ENCODE data around the gene FUT9.

FUT9 gene

GRCh38 chr6:96014846-96015517, 792 bp upstream of the FUT9 start:
- peak overlapping the region; percentile 51 for H3K4me3 ChIP-seq (ENCODE audit: low read length)
- peaks cover 4% of the 10 kb centered on the region for H3K27me3 ChIP-seq (ENCODE audit: control insufficient read depth, insufficient read depth, low read length)
- H3K9ac ChIP-seq (ENCODE audit: low read length): no peak overlapping the region
- no peaks in the 10 kb centered on the region for H3K4me1 ChIP-seq (ENCODE audit: control insufficient read depth, insufficient read depth, low read length)
- no peaks in the 10 kb centered on the region for H3K36me3 ChIP-seq (ENCODE audit: control insufficient read depth, insufficient read depth, low read length)
- no peak overlapping the region for H3K27ac ChIP-seq (ENCODE audit: low read depth, low read length)

GRCh38 chr6:96016334-96017069, 728 bp downstream of the FUT9 start:
- Histone ChIP-seq H3K9ac (ENCODE audit: low read length) (no peak overlapping the region), H3K27me3 (ENCODE audit: control insufficient read depth, insufficient read depth, low read length) (peaks cover 4% of the 10 kb centered on the region), H3K4me3 (ENCODE audit: low read length) (peak overlapping the region; percentile 51), H3K4me1 (ENCODE audit: control insufficient read depth, insufficient read depth, low read length) (no peaks in the 10 kb centered on the region), H3K27ac (ENCODE audit: low read depth, low read length) (no peak overlapping the region), H3K36me3 (ENCODE audit: control insufficient read depth, insufficient read depth, low read length) (no peaks in the 10 kb centered on the region)

DNA sequence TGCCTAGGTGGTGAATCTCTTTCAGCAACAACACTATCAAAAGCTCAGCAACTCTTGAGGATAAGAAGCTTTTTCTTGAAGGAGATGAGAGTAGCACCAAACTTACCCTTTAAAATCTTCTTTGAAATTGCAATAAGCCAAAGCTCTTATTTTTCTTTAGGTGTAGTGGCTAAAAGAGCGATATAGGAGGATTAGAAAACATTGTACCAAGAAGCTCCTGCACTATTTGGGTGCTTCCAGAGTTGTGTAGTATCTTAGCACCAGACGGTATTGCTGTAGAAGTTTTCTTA, 1.2 kb downstream of the FUT9 start:
- Histone ChIP-seq H3K4me3 (ENCODE audit: low read length) (no peak overlapping the region), H3K9ac (ENCODE audit: low read length) (no peak overlapping the region), H3K27ac (ENCODE audit: low read depth, low read length) (no peak overlapping the region), H3K27me3 (ENCODE audit: control insufficient read depth, insufficient read depth, low read length) (peaks cover 4% of the 10 kb centered on the region), H3K4me1 (ENCODE audit: control insufficient read depth, insufficient read depth, low read length) (no peaks in the 10 kb centered on the region), H3K36me3 (ENCODE audit: control insufficient read depth, insufficient read depth, low read length) (no peaks in the 10 kb centered on the region)

GRCh38 chr6:96022225-96022624, 6.5 kb downstream of the FUT9 start:
- no peaks in the 10 kb centered on the region for H3K36me3 ChIP-seq (ENCODE audit: control insufficient read depth, insufficient read depth, low read length)
- no peaks in the 10 kb centered on the region for H3K27me3 ChIP-seq (ENCODE audit: control insufficient read depth, insufficient read depth, low read length)
- no peak overlapping the region for H3K4me3 ChIP-seq (ENCODE audit: low read length)
- H3K27ac ChIP-seq (ENCODE audit: low read depth, low read length): no peak overlapping the region
- H3K4me1 ChIP-seq (ENCODE audit: control insufficient read depth, insufficient read depth, low read length): no peaks in the 10 kb centered on the region
- no peak overlapping the region for H3K9ac ChIP-seq (ENCODE audit: low read length)

GRCh38 chr6:96032661-96033060, 16.9 kb downstream of the FUT9 start:
- Histone ChIP-seq H3K27ac (ENCODE audit: low read depth, low read length) (no peak overlapping the region), H3K27me3 (ENCODE audit: control insufficient read depth, insufficient read depth, low read length) (no peaks in the 10 kb centered on the region), H3K9ac (ENCODE audit: low read length) (no peak overlapping the region)

DNA sequence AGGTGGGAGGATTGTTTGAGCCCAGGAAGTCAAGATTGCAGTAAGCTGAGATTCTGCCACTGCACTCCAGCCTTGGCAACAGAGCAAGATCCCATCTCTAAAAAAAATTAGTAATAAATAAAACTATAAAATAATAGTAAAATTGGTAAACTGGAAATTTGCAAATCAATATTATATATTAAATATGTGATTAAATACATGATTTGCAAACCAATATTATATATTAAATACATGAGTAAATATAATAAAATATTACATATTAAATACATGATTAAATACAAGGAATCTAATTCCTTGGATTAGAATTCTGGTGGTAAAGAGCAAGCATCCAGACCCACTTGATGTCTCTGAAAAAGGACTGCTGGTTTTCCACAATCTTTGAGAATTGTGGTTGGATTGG, 35.8 kb downstream of the FUT9 start:
- Histone ChIP-seq H3K27me3 (ENCODE audit: control insufficient read depth, insufficient read depth, low read length) (no peaks in the 10 kb centered on the region), H3K36me3 (ENCODE audit: control insufficient read depth, insufficient read depth, low read length) (no peaks in the 10 kb centered on the region), H3K4me1 (ENCODE audit: control insufficient read depth, insufficient read depth, low read length) (no peaks in the 10 kb centered on the region), H3K27ac (ENCODE audit: low read depth, low read length) (no peak overlapping the region), H3K4me3 (ENCODE audit: low read length) (no peak overlapping the region), H3K9ac (ENCODE audit: low read length) (no peak overlapping the region)

More at GRCh38 chr6:96032661-96033060, 16.9 kb downstream of the FUT9 start:
- no peaks in the 10 kb centered on the region for H3K4me1 ChIP-seq (ENCODE audit: control insufficient read depth, insufficient read depth, low read length)
- no peaks in the 10 kb centered on the region for H3K36me3 ChIP-seq (ENCODE audit: control insufficient read depth, insufficient read depth, low read length)
- no peak overlapping the region for H3K4me3 ChIP-seq (ENCODE audit: low read length)

DNA sequence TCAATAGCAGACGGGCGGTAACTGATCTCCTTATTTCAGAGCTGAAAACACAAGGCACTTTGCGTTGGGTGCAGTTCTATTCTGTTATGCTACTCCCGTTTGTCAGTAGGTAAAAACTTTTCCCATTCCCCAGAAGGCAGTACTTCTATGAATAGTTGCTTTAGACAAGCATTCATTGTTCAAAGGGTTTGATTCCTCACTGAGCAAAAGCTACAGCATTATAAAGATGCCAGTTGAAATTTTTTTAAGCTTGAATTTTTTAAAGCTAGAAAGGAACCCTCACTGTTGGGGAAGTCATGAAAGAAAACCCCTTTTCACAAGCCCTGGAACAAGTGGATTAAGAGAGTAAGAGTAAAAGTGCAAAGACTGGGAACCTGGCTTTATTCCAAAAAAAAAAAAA, 42.3 kb downstream of the FUT9 start:
- Histone ChIP-seq H3K27ac (ENCODE audit: low read depth, low read length) (no peak overlapping the region), H3K36me3 (ENCODE audit: control insufficient read depth, insufficient read depth, low read length) (no peaks in the 10 kb centered on the region), H3K27me3 (ENCODE audit: control insufficient read depth, insufficient read depth, low read length) (no peaks in the 10 kb centered on the region), H3K9ac (ENCODE audit: low read length) (no peak overlapping the region), H3K4me3 (ENCODE audit: low read length) (no peak overlapping the region), H3K4me1 (ENCODE audit: control insufficient read depth, insufficient read depth, low read length) (no peaks in the 10 kb centered on the region)

DNA sequence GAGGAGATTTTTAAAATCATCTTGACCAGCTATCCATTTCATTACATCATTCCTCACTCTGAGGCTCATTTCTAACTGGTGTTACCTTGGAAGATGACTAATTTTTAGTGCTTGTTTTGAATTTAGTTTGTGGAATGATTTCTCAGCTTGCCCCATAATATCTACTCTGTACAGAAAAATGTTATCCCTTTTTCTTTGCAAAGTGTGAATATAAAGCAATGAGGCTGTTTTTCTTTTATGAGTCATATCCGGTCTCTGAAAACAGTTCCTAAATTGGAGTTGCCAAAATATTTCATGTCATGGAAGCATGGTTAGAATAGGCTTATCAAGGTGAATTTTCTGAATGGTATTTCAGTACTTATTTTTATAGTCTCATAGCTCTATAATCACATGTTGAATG, 43.8 kb downstream of the FUT9 start:
- Histone ChIP-seq H3K36me3 (ENCODE audit: control insufficient read depth, insufficient read depth, low read length) (no peaks in the 10 kb centered on the region), H3K4me3 (ENCODE audit: low read length) (no peak overlapping the region), H3K4me1 (ENCODE audit: control insufficient read depth, insufficient read depth, low read length) (no peaks in the 10 kb centered on the region), H3K9ac (ENCODE audit: low read length) (no peak overlapping the region), H3K27ac (ENCODE audit: low read depth, low read length) (no peak overlapping the region), H3K27me3 (ENCODE audit: control insufficient read depth, insufficient read depth, low read length) (no peaks in the 10 kb centered on the region)

DNA sequence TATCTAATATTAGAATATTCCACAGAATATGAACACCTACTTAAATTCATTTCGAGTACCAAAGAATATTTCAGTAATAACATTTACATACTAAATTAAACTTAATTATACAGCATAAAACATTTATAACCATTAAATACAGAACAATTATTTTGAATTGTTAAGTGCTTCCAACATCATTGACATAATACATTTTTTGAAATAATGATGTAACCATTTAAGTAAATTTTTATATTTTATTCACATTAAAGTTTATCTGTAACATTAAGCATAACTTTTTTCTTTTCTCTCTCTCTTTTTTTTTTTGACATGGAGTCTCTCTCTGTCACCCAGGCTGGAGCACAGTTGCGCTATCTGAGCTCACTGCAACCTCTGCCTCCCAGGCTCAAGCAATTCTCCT, 44.5 kb downstream of the FUT9 start:
- Histone ChIP-seq H3K36me3 (ENCODE audit: control insufficient read depth, insufficient read depth, low read length) (no peaks in the 10 kb centered on the region), H3K27ac (ENCODE audit: low read depth, low read length) (no peak overlapping the region), H3K4me1 (ENCODE audit: control insufficient read depth, insufficient read depth, low read length) (no peaks in the 10 kb centered on the region), H3K9ac (ENCODE audit: low read length) (no peak overlapping the region), H3K27me3 (ENCODE audit: control insufficient read depth, insufficient read depth, low read length) (no peaks in the 10 kb centered on the region), H3K4me3 (ENCODE audit: low read length) (no peak overlapping the region)

DNA sequence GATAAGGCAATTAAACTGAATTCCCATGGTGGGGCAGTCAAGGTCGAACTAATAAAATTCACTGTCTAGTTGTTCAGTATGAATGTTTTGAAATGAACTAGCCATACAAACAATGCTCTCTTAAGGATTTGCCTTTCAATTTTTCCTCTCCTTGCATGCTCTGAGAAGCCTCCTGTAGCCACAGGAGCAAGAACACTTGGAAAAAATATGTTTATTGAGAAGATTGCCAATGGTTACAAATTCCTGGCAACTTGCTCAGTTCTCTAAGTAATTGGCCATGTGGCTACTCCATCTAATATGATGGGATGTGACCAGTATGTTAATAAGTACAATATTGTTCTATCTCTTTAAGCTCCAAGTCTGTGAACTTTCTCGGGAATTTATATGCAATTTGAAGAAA, 49.4 kb downstream of the FUT9 start:
- no peak overlapping the region for H3K27ac ChIP-seq (ENCODE audit: low read depth, low read length)
- H3K9ac ChIP-seq (ENCODE audit: low read length): no peak overlapping the region
- no peak overlapping the region for H3K4me3 ChIP-seq (ENCODE audit: low read length)
- no peaks in the 10 kb centered on the region for H3K4me1 ChIP-seq (ENCODE audit: control insufficient read depth, insufficient read depth, low read length)
- no peaks in the 10 kb centered on the region for H3K36me3 ChIP-seq (ENCODE audit: control insufficient read depth, insufficient read depth, low read length)
- H3K27me3 ChIP-seq (ENCODE audit: control insufficient read depth, insufficient read depth, low read length): no peaks in the 10 kb centered on the region

DNA sequence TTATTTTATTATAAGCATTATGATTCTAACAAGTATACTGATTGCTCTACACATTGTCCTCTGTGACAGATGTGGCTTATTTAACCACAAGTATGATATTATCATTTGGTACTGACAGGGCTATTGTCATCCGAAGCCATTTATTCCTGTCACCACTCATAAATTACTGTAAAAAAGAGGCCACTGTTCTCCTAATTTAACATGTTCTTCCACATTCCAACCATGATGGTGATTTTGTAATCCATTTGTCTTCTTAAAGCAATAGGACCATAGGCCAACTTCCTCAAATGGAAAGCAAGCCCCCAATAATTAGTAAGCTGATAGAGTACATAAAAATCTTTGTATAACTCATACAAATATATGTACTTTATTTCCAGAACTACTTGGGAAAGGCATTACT, 50.6 kb downstream of the FUT9 start:
- Histone ChIP-seq H3K27me3 (ENCODE audit: control insufficient read depth, insufficient read depth, low read length) (no peaks in the 10 kb centered on the region), H3K9ac (ENCODE audit: low read length) (no peak overlapping the region), H3K4me1 (ENCODE audit: control insufficient read depth, insufficient read depth, low read length) (no peaks in the 10 kb centered on the region), H3K36me3 (ENCODE audit: control insufficient read depth, insufficient read depth, low read length) (no peaks in the 10 kb centered on the region), H3K27ac (ENCODE audit: low read depth, low read length) (no peak overlapping the region), H3K4me3 (ENCODE audit: low read length) (no peak overlapping the region)

DNA sequence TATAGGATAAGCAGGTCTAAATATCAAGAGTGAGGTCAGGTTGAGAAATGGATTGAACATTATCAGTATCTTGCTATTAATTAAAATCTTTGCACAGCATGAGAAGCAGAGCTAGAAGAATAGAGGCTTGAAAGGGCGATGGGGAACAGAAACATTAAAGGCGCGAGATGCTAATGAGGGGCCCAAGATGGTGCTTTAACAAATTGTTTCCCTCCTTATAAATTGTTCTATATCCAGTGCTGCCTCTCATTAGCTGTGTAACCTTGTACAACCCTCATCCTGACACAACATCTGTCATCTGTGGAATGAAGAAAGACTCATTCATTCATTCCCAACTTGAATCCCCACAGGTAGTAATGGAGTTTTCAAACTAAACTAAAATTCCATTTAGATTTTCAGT, 57.8 kb downstream of the FUT9 start:
- no peak overlapping the region for H3K27ac ChIP-seq (ENCODE audit: low read depth, low read length)
- no peak overlapping the region for H3K4me3 ChIP-seq (ENCODE audit: low read length)
- H3K27me3 ChIP-seq (ENCODE audit: control insufficient read depth, insufficient read depth, low read length): no peaks in the 10 kb centered on the region
- H3K9ac ChIP-seq (ENCODE audit: low read length): no peak overlapping the region
- no peaks in the 10 kb centered on the region for H3K4me1 ChIP-seq (ENCODE audit: control insufficient read depth, insufficient read depth, low read length)
- H3K36me3 ChIP-seq (ENCODE audit: control insufficient read depth, insufficient read depth, low read length): no peaks in the 10 kb centered on the region

DNA sequence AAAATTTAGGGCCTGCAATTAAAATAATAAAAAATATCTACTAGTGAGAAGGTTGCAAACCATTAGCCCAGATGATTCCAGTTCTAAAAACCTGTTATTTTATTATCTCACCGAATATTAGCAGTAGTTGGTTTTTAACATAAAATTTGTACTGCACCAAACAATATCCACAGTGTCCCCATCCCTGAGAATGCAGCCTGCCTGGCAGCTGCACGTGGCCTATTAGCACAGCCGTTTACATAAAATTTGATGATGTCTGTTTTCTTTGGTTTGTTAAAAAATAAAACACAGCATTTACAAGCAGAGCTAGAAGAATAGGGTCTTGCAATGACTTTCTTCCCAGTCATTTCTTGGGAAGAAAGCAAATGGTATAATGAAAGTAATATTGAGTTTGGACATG, 58.2 kb downstream of the FUT9 start:
- Histone ChIP-seq H3K4me1 (ENCODE audit: control insufficient read depth, insufficient read depth, low read length) (no peaks in the 10 kb centered on the region), H3K27ac (ENCODE audit: low read depth, low read length) (no peak overlapping the region), H3K9ac (ENCODE audit: low read length) (no peak overlapping the region), H3K36me3 (ENCODE audit: control insufficient read depth, insufficient read depth, low read length) (no peaks in the 10 kb centered on the region), H3K4me3 (ENCODE audit: low read length) (no peak overlapping the region), H3K27me3 (ENCODE audit: control insufficient read depth, insufficient read depth, low read length) (no peaks in the 10 kb centered on the region)
